Measurements from ENCODE around the gene TBC1D13. TPM values are rescaled to one million over a fixed set of nuclear protein-coding genes. Genes with fewer than 3 reads are reported as not detected.
A peak's percentile ranks its signal among the peaks of the same experiment; 100 is the strongest.

Gene TBC1D13, protein sequence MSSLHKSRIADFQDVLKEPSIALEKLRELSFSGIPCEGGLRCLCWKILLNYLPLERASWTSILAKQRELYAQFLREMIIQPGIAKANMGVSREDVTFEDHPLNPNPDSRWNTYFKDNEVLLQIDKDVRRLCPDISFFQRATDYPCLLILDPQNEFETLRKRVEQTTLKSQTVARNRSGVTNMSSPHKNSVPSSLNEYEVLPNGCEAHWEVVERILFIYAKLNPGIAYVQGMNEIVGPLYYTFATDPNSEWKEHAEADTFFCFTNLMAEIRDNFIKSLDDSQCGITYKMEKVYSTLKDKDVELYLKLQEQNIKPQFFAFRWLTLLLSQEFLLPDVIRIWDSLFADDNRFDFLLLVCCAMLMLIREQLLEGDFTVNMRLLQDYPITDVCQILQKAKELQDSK
- total RNA-seq (2022) (35.6 and 39.9 TPM in 2 replicates), Bru-seq, nascent RNA (percentile 56 among the genes with signal in this experiment), BruChase-seq, experiment 1, labeled RNA remaining after a 2-hour chase (percentile 69 among the genes with signal in this experiment), BruChase-seq, experiment 2, labeled RNA remaining after a 6-hour chase (percentile 79 among the genes with signal in this experiment)
- long read RNA-seq, transcript TBC1D13-202 (12 exons, 3,906 nt): major isoform, 34 of 81 reads
- long read RNA-seq, partial matches to known transcripts: 22 of 81 reads
- long read RNA-seq, other reads (novel, unspliced or antisense): 24 of 81 reads

DNA sequence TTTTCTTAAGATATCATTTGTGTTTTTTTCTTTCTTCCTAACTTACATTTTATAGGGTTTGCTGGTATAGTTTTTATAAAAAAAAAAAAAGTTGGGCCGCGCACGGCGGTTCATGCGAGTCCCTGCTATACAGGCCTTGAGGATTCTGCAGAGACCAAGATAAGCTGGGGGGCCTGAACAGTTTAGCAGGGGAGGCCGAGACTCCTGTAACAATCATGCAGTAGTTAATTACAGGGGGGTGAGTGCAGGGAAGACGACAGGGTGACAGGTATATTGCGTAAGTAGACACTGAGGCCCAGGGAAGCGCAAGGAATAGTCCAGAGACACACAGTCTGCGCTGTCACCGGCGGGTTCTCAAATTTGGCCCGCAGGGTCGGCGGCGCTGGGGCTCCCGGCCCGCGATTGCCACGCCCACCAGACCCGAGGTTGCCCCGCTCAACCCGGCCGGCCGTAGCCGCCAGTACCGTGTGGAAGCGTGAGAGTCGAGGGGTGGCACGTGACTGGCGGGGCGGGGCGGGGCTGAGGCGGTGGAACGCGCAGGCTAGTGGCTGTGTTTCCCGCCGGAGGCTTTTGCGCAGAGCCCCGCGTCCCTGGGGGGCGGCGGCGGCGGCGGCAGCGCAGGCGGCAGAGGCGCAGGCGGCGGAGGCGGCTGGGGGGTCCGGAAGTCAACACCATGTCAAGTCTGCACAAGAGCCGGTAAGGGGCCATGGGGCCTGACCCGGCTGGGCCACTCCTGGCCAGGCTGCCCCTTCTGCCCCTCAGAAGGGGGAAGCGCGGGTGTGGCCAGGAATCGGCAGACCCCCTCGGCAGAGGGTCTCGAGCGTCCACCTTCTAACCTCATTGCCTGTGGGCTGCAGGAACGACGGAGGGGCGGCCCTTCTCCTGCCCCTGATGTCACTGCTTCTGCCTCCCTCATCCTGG, at the start of gene TBC1D13:
Gene TBC1D13 (plus strand): TSS at position 573 of the 921 bp plus-strand sequence. CDS start 101 bp downstream, at position 674.
- peak within 1 kb of the TSS; percentile 90 for H3K27ac Mint-ChIP-seq (ENCODE audit: unreplicated experiment)
- H3K4me3 Mint-ChIP-seq (ENCODE audit: unreplicated experiment): peak within 1 kb of the TSS; percentile 97
- DNase-seq: peak; percentile 94 to 95
- peaks cover 2% of the 10 kb centered on the region; the same call in 1 of the 2 replicates for H3K9me3 ChIP-seq
- H3K36me3 Mint-ChIP-seq (ENCODE audit: insufficient read depth, unreplicated experiment): peaks cover 7% of the 10 kb centered on the region
- peak within 1 kb of the TSS; percentile 94 for H3K4me3 ChIP-seq (ENCODE audit: low read depth, low read length)
- CTCF ChIA-PET: interaction anchor here (1.9 kb wide), 1 partner anchor 31 kb away, joined by 7 read pairs; the partner anchor contains the start of gene ENDOG
- TF ChIP-seq, protein P1, sequence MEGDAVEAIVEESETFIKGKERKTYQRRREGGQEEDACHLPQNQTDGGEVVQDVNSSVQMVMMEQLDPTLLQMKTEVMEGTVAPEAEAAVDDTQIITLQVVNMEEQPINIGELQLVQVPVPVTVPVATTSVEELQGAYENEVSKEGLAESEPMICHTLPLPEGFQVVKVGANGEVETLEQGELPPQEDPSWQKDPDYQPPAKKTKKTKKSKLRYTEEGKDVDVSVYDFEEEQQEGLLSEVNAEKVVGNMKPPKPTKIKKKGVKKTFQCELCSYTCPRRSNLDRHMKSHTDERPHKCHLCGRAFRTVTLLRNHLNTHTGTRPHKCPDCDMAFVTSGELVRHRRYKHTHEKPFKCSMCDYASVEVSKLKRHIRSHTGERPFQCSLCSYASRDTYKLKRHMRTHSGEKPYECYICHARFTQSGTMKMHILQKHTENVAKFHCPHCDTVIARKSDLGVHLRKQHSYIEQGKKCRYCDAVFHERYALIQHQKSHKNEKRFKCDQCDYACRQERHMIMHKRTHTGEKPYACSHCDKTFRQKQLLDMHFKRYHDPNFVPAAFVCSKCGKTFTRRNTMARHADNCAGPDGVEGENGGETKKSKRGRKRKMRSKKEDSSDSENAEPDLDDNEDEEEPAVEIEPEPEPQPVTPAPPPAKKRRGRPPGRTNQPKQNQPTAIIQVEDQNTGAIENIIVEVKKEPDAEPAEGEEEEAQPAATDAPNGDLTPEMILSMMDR (IDR thresholded peaks at IDR 0.05; ENCODE audit: insufficient read depth in 1 of 2, low read depth in 1 of 2, low read length in 1 of 2, severe bottlenecking in 1 of 2, unreplicated experiment in 1 of 2): no peak
- peaks cover 6% of the 10 kb centered on the region; the same call in 1 of the 2 replicates for H3K4me1 ChIP-seq
- BruUV-seq (replicated peaks): no TSS peak
- H3K36me3 ChIP-seq (ENCODE audit: control insufficient read depth, insufficient read depth, low read length): no peaks in the 10 kb centered on the region; the same call in 1 of the 2 replicates
- no peaks in the 10 kb centered on the region for H3K27me3 ChIP-seq (replicated peaks; ENCODE audit: control insufficient read depth, insufficient read depth, low read length)
- POLR2A ChIA-PET: interaction anchor here (0.7 kb wide), 1 partner anchor 391 kb away, joined by 6 read pairs; the partner anchor contains the start of gene IER5L
- H3K9me3 Mint-ChIP-seq (ENCODE audit: unreplicated experiment): peaks cover 1% of the 10 kb centered on the region
- no peaks in the 10 kb centered on the region for H3K27me3 Mint-ChIP-seq (ENCODE audit: insufficient read depth, unreplicated experiment)
- intact Hi-C loops (cut with micrococcal nuclease; ENCODE audit: unreplicated experiment): loop anchor here (1.0 to 2.0 kb wide), 2 partner anchors 16 to 150 kb away; partner anchors contain the start of gene ZER1
- no peaks in the 10 kb centered on the region for H3K4me1 Mint-ChIP-seq (ENCODE audit: low read depth, unreplicated experiment)

DNA sequence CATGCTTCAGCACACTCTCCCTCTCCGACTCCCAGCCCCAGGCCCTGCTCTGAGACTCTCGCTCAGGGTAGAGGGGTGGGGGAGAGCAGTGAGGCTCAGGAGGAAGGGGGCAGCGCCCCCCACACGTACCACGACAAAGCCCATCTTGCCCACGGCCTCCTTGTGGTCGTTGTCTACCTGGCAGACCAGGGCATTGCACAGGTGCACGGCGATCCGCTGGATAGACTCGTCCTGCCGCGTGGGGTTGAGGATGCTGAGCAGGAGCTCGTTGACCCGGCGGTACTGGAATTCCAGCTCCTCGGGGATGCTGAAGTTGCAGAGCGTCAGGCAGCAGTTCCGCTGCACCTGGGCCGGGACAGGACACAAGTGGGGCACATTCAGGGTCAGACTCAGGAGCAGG, 44.7 kb upstream of the TBC1D13 start:
- peak in 1 of 2 experiments; percentile 21 for DNase-seq
- intact Hi-C loops (cut with micrococcal nuclease; ENCODE audit: unreplicated experiment): no loop called here
- ChIA-PET POLR2A (no interaction called here), CTCF (interaction anchor here (0.5 kb wide), 1 partner anchor 66 kb away, joined by 3 read pairs; no protein-coding TSS in a partner anchor)
- Mint-ChIP-seq H3K27ac (ENCODE audit: unreplicated experiment) (no peak overlapping the region), H3K36me3 (ENCODE audit: insufficient read depth, unreplicated experiment) (peaks cover 10% of the 10 kb centered on the region), H3K4me1 (ENCODE audit: low read depth, unreplicated experiment) (no peaks in the 10 kb centered on the region), H3K4me3 (ENCODE audit: unreplicated experiment) (no peak overlapping the region), H3K9me3 (ENCODE audit: unreplicated experiment) (no peaks in the 10 kb centered on the region), H3K27me3 (ENCODE audit: insufficient read depth, unreplicated experiment) (no peaks in the 10 kb centered on the region)
- no peaks in the 10 kb centered on the region for H3K36me3 ChIP-seq (ENCODE audit: control insufficient read depth, insufficient read depth, low read length)
- no peaks in the 10 kb centered on the region for H3K4me1 ChIP-seq
- H3K9me3 ChIP-seq: no peaks in the 10 kb centered on the region
- H3K4me3 ChIP-seq (ENCODE audit: low read depth, low read length): no peak overlapping the region
- H3K27me3 ChIP-seq (replicated peaks; ENCODE audit: control insufficient read depth, insufficient read depth, low read length): no peaks in the 10 kb centered on the region
- no TSS peak for BruUV-seq (replicated peaks)
- TF ChIP-seq, protein P1 (IDR thresholded peaks at IDR 0.05; ENCODE audit: insufficient read depth in 1 of 2, low read depth in 1 of 2, low read length in 1 of 2, severe bottlenecking in 1 of 2, unreplicated experiment in 1 of 2): no peak

Data from Caco-2 (cell line).